ENCODE measurements around the gene TMTC1.
"Not testable (repeated sequence)": the region's sequence is repeated elsewhere in the genome, so short reads cannot be mapped to it uniquely, and the experiment has no call there.

TMTC1 gene

DNA sequence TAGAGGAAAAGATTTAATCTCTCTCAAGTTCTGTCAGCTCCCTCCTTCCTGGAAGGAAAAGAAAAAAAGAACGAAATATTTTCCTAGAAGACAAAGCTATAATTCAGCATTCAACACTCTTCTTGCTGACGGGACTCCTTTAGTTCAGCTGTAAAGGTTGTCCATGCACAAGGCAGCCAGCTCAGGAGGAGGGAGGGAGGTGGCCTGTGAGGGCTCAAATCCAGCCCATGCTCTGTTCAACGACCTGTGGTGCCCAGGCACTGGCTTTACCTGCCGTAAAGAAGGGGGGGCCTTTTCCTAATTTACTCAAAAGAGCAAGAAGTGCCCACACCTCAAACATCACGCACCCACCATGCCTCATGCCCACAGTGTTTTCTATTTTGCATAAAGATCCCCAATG is 109.3 kb downstream of the TMTC1 start:
- no peak overlapping the region for H3K4me3 ChIP-seq (ENCODE audit: low read depth, low read length)

GRCh38 chr12:29673346-29673745 is 110.4 kb downstream of the TMTC1 start:
- H3K4me3 ChIP-seq (ENCODE audit: low read depth, low read length) = no peak overlapping the region

DNA sequence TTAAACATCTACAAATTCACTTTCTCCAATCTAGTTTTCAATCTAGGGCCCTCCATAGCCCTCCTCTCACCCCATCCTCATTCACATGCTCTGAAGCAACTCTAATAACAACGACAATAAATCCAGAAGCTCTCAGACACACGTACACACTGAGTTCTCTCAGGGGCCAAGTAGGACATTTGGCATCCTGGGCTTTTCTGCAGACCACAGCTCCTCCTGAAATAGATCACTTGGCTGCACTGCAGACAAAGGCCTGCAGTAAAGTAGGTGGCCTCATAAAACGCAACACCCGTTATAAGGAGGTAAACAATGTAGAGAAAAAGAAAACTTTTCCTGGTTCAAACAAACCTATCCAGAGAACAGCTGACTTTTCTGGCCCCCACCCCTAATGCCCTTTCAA is 111.2 kb downstream of the TMTC1 start:
- no peak overlapping the region for H3K4me3 ChIP-seq (ENCODE audit: low read depth, low read length)

DNA sequence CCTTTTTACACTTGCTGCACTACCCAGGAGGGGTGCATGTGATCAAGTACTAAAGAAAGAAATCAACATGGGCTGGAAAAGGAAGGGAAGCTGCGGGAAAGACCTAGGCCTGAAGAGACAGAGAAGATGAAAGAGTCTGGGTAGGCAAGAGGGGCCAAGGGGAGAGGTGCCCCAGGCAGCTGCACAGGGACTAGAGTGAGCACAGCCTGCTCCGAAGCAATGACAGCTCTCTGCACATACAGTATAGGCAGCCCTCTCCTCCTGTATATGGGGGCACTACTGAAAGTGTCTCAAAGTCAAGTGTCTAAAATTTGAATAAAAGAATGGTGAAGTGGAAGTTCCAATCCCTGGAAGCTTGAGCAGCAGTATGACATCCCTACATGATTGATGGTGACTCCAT is 112.0 kb downstream of the TMTC1 start:
- H3K4me3 ChIP-seq (ENCODE audit: low read depth, low read length) = no peak overlapping the region

- no peak overlapping the region for H3K4me3 ChIP-seq (ENCODE audit: low read depth, low read length)
Observed at GRCh38 chr12:29667011-29667410, 116.7 kb downstream of the TMTC1 start.

DNA sequence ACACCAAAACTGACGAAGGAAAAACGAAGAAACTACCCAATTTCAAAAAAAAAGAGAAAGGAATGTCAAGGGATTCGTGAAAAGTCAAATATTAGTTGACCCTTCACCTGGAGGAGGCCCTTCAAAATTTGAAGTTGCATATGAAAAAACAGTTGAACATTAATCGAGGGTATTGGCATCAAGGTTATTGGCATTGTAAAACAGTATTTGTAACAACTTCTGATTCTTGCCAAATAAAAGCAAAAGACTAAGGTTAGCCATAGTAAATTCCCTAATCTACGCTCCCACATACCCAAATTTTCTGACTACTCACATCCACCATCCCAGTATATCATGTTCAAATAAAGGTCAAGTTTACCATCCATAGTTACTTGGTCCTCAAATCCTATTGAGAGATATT is 118.6 kb downstream of the TMTC1 start:
- no peak overlapping the region for H3K4me3 ChIP-seq (ENCODE audit: low read depth, low read length)

DNA sequence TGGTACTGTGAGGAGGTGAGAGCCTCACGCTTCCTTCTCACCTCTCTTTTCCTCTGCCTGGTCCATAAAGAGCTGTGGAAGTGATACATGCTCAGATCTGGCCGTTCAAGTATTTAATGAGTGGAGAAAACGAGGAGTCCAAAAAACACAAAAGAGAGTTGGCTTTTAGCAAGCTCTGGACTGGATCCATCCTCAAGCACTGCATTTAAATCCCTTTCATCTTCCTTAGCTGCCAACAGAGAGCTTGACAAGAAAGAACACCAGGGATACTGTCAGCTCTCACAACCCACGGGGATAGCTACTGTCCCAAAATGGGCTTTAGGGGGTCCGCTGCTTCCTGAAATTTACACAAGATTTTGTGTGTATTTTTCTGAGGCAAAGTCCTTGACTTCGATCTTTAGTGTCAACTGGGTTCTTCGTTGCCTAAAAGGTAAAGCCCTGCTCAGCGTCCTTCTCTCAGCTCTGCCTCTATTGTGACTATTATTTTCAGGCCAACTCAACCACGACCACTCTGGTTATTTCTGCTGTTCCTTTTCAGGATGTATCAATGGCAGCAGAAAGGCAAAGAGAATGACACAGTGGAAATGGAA is 120.9 kb downstream of the TMTC1 start:
- no peak overlapping the region for H3K4me3 ChIP-seq (ENCODE audit: low read depth, low read length)

- no peak overlapping the region for H3K4me3 ChIP-seq (ENCODE audit: low read depth, low read length)
Observed at GRCh38 chr12:29660847-29661246, 122.9 kb downstream of the TMTC1 start.

GRCh38 chr12:29656762-29657538 is 126.8 kb downstream of the TMTC1 start:
- H3K4me3 ChIP-seq (ENCODE audit: low read depth, low read length) = no peak overlapping the region

DNA sequence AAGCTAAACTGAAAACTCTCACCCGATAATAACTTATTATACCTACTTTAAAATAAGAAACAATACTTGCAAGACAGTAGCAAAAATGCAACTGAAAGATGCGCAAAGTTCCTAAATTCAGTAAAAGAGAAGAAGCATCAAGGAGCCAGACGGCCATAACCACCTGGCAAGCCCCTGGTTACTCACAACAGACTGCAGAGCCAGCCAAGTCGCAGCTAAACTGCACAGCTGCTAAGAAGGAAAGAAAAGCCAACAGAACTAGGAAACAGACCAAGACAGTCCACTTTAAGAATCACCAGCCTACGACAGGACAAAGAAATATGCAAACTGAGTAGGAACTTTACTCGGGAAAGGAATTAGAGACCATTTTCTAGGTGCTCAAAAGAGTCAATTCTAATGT is 127.9 kb downstream of the TMTC1 start:
- H3K4me3 ChIP-seq (ENCODE audit: low read depth, low read length) = no peak overlapping the region

DNA sequence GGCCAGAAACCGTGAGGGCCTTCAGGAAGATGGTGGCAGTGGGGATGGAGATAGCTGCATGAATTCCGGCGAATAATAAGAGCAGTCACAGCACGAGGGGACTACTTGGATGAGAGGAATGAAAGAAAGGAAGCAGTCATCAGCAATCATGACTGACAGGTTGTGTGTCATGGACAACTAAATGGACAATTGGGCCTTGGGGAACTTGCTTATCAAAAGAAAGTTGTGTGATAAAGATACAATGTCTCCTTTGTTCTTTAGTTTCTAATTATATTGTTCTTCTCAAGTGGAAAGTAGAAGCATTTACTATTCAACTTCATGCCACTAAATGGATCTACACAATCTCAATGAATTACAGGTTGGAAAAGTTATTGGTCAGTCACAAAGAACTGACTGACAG is 130.5 kb downstream of the TMTC1 start:
- H3K4me3 ChIP-seq (ENCODE audit: low read depth, low read length) = no peak overlapping the region

DNA sequence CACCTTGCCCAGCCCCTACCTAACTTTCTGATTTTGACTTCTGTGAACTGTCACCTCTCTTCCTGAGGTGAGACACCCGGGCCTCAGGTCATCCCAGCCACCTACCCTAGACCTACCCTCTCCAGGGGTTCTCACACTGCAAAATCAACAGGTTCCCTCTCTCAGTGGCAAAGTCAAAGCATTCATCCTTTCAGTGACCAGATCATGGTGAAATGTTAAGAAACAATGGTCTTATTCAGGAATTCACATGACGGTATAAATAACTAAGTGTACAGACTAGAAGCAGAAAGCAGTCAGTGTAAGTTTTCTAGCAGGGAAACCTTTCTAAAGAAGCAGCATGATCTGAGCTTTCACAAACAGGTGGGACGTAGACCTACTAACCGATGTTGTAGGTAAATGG is 133.4 kb downstream of the TMTC1 start:
- H3K4me3 ChIP-seq (ENCODE audit: low read depth, low read length) = no peak overlapping the region

GRCh38 chr12:29649722-29650121 is 134.0 kb downstream of the TMTC1 start:
- no peak overlapping the region for H3K4me3 ChIP-seq (ENCODE audit: low read depth, low read length)

DNA sequence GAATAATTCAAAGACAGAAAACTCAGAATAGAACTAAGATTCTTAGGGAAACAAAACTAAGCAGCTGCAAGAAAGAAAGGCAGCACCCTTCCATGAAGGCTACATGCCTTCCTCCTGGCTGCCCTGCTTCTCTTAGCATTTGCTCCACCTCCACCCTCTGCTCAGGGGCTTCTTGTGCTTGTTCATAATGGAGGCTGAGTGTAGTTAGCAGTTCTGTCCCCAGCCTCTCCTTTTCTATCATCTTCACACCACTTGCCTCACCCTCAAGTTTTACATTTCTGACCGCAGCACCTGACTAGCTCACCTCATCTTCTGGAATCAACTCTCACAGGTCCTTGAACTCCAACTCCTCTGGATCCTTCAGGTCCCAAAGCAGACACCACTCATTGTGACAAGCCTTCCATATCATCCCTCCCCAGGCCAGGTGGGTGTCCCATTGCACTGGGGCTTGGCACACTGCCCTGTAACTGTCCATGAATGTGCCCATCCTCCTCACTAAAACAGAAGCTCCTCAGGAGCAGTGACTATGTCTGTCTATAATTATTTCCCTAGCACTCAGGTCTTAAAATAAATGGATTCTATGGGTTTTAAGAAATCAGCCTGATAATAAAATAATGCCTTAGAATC is 139.1 kb downstream of the TMTC1 start:
- no peak overlapping the region for H3K4me3 ChIP-seq (ENCODE audit: low read depth, low read length)

DNA sequence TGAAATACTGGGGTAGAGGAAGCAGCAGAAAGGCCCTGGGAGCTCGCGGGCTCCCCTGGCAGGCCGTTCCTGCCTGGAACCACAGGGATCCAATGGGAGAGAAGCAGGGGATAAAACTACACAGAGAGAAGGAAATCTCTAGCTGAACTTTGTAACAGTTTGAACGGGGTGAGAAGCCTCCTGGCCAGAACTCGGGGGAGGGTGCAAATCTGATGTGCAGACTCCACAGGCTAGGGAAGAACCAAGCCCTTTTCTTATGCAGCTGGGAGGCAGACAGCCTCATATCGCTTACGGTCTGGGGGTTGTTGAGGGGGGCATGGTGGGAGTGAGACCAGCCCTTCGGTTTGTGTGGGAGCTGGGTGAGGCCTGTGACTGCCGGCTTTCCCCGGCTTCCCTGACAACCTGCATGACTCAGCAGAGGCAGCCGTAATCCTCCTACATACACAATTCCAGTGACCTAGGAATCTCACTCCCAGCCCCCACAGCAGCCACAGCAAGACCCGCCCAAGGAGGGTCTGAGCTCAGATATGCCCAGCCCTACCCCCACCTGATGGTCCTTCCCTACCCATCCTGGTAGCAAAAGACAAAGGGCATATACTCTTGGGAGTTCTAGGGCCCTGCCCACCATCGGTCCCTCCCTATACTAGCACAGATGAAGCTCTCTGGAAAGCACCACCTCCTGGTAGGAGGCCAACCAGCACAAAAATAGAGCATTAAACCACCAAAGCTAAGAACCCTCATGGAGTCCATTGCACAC is 143.0 kb downstream of the TMTC1 start:
- no peak overlapping the region for H3K4me3 ChIP-seq (ENCODE audit: low read depth, low read length)

GRCh38 chr12:29639893-29640495 is 143.7 kb downstream of the TMTC1 start:
- H3K4me3 ChIP-seq (ENCODE audit: low read depth, low read length) = no peak overlapping the region

GRCh38 chr12:29638528-29638927 is 145.2 kb downstream of the TMTC1 start:
- no peak overlapping the region for H3K4me3 ChIP-seq (ENCODE audit: low read depth, low read length)

DNA sequence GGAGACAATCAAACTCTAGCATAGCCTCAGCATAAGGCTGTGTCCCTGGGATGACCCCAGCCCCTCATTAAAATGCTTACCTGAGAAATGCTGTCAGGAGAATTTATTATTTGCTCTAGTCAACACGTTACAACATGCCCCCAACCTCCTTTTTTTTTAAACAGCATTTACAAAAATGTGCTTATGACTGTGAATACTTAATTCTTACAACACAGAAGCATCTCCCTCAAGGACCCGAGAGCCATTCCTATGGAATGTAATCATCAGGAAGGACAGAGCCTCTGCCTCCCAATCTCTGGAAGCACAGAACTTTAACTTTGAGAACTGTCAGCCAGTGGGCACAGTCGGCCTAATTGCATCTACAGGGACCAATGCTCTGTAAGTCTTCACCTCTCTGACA is 149.7 kb downstream of the TMTC1 start:
- no peak overlapping the region for H3K4me3 ChIP-seq (ENCODE audit: low read depth, low read length)

DNA sequence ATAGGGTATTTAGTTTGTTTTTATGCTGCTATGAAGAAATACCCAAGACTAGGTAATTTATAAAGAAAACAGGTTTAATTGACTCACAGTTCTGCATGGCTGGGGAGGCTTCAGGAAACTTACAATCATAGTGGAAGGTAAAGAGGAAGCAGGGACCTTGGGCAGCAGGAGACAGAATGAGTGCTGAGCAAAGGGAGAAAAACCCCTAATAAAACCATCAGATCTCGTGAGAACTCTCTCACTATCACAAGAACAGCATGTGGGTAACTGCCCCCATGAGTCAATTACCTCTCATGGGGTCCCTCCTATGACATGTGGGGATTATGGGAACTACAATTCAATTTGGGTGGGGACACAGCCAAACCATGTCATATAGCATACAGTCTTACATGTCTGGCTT is 153.6 kb downstream of the TMTC1 start:
- H3K4me3 ChIP-seq (ENCODE audit: low read depth, low read length) = not testable (repeated sequence)

DNA sequence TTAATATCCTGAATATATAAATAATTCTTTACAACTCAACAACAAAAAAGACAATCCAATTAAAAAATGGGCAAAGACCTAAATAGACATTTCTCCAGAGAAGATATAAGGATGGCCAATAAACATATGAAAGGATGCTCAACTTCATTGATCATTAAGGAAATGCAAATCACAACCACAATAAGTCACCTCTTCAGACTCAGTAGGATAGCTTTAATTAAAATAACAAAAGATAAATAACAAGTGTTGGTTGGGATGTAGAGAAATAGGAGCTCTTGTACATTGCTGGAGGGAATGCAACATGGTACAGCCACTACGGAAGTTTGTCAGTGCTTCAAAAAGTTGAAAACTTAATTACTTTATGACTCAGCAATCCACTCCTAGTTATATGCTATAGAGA is 156.5 kb downstream of the TMTC1 start:
- H3K4me3 ChIP-seq (ENCODE audit: low read depth, low read length) = no peak overlapping the region

- no peak overlapping the region for H3K4me3 ChIP-seq (ENCODE audit: low read depth, low read length)
Observed at GRCh38 chr12:29625359-29625953, 158.3 kb downstream of the TMTC1 start.
